WERI-Rb-1 (cell line): ENCODE measurements around the gene SVIL.
"Not testable (repeated sequence)": the region's sequence is repeated elsewhere in the genome, so short reads cannot be mapped to it uniquely, and the experiment has no call there.

Experiments
- DNase-seq: peaks from one replicate; pipeline ENCODE4 v3.0.0-alpha.2; 2020
- H3K27ac ChIP-seq: fragments of 250-450 bp; sonication (Bioruptor Pico); 2 replicates; pipeline ENCODE4 v1.5.1; 2020; ENCODE audit warnings: mild to moderate bottlenecking, moderate library complexity
- H3K27me3 ChIP-seq: fragments of 250-450 bp; sonication (Bioruptor Pico); 2 replicates; pipeline ENCODE4 v1.5.1; 2021; ENCODE audit warnings: mild to moderate bottlenecking, low read depth, moderate library complexity; ENCODE audit not compliant: insufficient read depth, severe bottlenecking
- H3K36me3 ChIP-seq: fragments of 250-450 bp; sonication (Bioruptor Pico); 2 replicates; pipeline ENCODE4 v1.5.1; 2020; ENCODE audit warnings: mild to moderate bottlenecking, moderate library complexity
- H3K4me3 ChIP-seq: 2 replicates; pipeline ENCODE4 v1.5.1; 2011; ENCODE audit warnings: low read depth, mild to moderate bottlenecking, control low read depth, low read length
- H3K9me3 ChIP-seq: fragments of 250-450 bp; sonication (Bioruptor Pico); 2 replicates; pipeline ENCODE4 v1.5.1; 2021; ENCODE audit warnings: mild to moderate bottlenecking, moderate library complexity; ENCODE audit not compliant: severe bottlenecking
- CTCF ChIP-seq: IDR thresholded peaks from 2 replicates; pipeline ENCODE4 v1.5.1; 2011; ENCODE audit warnings: low read depth, mild to moderate bottlenecking, control low read depth, inconsistent platforms, low read length

Gene SVIL

DNA sequence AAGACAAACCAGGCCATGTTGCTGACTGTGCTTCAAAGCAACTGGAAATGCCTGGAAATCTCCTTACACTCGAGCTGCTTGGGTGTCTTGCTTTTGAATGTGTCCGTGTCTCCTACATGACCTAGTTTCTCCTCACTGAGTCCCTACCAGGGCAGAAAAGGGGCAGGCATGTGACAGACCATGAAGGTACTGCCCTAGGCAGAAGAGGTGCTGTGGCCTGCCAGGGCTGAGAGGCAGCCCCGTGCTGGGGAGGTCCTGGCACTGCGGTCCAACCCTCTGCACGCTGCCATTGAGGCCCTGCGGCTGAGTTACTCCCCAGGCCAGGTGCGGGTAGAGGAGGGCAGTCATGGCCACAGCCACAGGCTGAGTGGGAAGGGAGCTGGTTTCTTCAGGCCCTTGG lies 186.6 kb downstream of the SVIL start:
- Histone ChIP-seq H3K27ac (no peak overlapping the region), H3K4me3 (no peak overlapping the region), H3K36me3 (no peaks in the 10 kb centered on the region), H3K27me3 (peaks cover 4% of the 10 kb centered on the region), H3K9me3 (no peaks in the 10 kb centered on the region)
- no peak for TF ChIP-seq CTCF
- no peak for DNase-seq

DNA sequence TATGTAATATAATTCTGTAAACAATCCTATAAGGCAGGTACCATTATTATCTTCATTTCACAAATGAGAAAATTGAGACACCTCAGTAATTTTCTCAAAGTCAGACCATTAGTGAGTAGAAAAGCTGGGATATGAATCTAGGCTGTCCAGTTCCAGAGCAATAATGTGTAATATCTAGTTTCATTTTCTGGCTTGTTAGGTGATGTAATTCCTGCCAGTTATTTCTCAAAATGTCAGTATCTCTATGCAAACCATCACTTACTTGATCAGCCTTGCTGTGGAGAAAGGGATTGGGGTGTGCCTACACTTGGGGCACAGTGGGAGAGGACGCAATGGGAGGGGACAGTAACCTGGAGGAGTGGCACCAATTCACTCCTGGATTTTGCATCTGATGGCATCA lies 188.4 kb downstream of the SVIL start:
- TF ChIP-seq CTCF, result no peak
- Histone ChIP-seq H3K9me3 (no peaks in the 10 kb centered on the region), H3K4me3 (no peak overlapping the region), H3K36me3 (no peaks in the 10 kb centered on the region), H3K27me3 (peaks cover 4% of the 10 kb centered on the region), H3K27ac (no peak overlapping the region)
- DNase-seq, result no peak

- peaks cover 4% of the 10 kb centered on the region for H3K27me3 ChIP-seq
- H3K27ac ChIP-seq, result no peak overlapping the region
- no peaks in the 10 kb centered on the region for H3K9me3 ChIP-seq
- peak; percentile 14 for DNase-seq
- no peaks in the 10 kb centered on the region for H3K36me3 ChIP-seq
- no peak overlapping the region for H3K4me3 ChIP-seq
- TF ChIP-seq CTCF, result no peak
Measured at GRCh38 chr10:29443745-29444523, 190.8 kb downstream of the SVIL start.

DNA sequence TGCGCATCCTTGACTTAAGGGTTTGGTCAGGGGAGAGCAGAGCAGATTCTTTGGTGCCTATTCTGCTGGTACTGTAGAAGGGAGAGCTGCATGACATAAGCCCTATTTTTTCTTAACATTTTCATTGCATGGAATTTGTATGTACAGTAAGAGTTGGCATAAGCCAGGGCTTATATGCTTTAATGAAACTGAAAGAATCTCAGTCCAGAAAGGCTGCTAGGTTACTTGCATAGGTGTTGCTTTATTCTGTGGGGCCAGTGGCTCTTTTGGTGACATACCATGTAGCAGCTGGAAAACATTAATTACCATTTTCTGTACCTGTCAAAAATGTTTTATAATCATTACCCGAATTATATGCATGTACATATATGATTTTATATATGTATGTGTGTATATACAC lies 193.8 kb downstream of the SVIL start:
- H3K27me3 ChIP-seq, result no peaks in the 10 kb centered on the region
- no peak for TF ChIP-seq CTCF
- H3K9me3 ChIP-seq, result no peaks in the 10 kb centered on the region
- DNase-seq, result no peak
- no peak overlapping the region for H3K27ac ChIP-seq
- H3K36me3 ChIP-seq, result no peaks in the 10 kb centered on the region
- no peak overlapping the region for H3K4me3 ChIP-seq

GRCh38 chr10:29439005-29439404 lies 195.8 kb downstream of the SVIL start:
- H3K27ac ChIP-seq, H3K9me3 ChIP-seq, DNase-seq, H3K36me3 ChIP-seq, H3K27me3 ChIP-seq, H3K4me3 ChIP-seq: not testable (repeated sequence)

DNA sequence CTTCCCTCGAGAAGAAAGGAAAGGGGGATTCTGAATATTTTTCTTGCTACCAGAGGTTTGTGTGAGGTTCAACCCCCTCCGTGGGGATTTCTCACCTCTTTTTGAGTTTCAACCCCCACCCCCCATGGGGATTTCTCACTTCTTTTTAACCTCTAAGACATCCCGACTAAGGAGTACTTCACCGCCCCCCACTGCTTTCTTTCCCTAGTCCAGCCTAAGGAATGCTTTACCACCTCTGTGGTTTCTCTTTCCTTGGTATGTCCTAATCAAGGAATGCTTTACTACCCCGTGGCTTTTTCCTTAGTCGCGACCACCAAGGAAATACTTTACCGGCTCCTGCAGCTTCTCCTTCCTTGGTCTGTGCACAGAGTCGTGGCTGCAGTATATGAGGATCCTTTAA lies 196.5 kb downstream of the SVIL start:
- Histone ChIP-seq H3K36me3 (no peaks in the 10 kb centered on the region), H3K27me3 (no peaks in the 10 kb centered on the region), H3K9me3 (no peaks in the 10 kb centered on the region), H3K27ac (no peak overlapping the region), H3K4me3 (no peak overlapping the region)
- DNase-seq, result no peak
- no peak for TF ChIP-seq CTCF
